KMS-11 (cell line): ENCODE data around the gene CFAP97D2.

ENCODE experiments used
- H2AFZ ChIP-seq: fragments of 200-600 bp; sonication (generic); 2 replicates; pipeline ENCODE4 v1.6.1; 2016; ENCODE audit warnings: antibody characterized with exemption, mixed run types, low read depth
- H3K27ac ChIP-seq: fragments of 200-600 bp; sonication (generic); 2 replicates; pipeline ENCODE4 v1.6.1; 2016; ENCODE audit warnings: mild to moderate bottlenecking, mixed run types
- H3K27me3 ChIP-seq: fragments of 200-600 bp; sonication (generic); 2 replicates; pipeline ENCODE4 v1.6.1; 2017; ENCODE audit warnings: mild to moderate bottlenecking, low read depth, mixed run types, moderate library complexity; ENCODE audit not compliant: insufficient read depth
- H3K36me3 ChIP-seq: fragments of 200-600 bp; sonication (generic); 2 replicates; pipeline ENCODE4 v1.6.1; 2017; ENCODE audit warnings: mild to moderate bottlenecking, mixed run types; ENCODE audit not compliant: insufficient read depth
- H3K4me1 ChIP-seq: fragments of 200-600 bp; sonication (generic); 2 replicates; pipeline ENCODE4 v1.6.1; 2016; ENCODE audit warnings: mild to moderate bottlenecking, low read depth, mixed run types; ENCODE audit not compliant: poor library complexity, severe bottlenecking
- H3K4me2 ChIP-seq: fragments of 200-600 bp; sonication (generic); 2 replicates; pipeline ENCODE4 v1.7.0; 2016; ENCODE audit warnings: mild to moderate bottlenecking, mixed run types
- H3K4me3 ChIP-seq: fragments of 200-600 bp; sonication (generic); IDR thresholded peaks from 2 replicates; pipeline ENCODE4 v1.6.1; 2017; ENCODE audit warnings: low read depth, low read length, mixed read lengths; ENCODE audit not compliant: insufficient read depth
- H3K79me2 ChIP-seq: fragments of 200-600 bp; sonication (generic); 2 replicates; pipeline ENCODE4 v1.6.1; 2016; ENCODE audit warnings: low read depth, mixed run types; ENCODE audit not compliant: insufficient read depth
- H3K9ac ChIP-seq: fragments of 200-600 bp; sonication (generic); 2 replicates; pipeline ENCODE4 v1.6.1; 2016; ENCODE audit warnings: mild to moderate bottlenecking, mixed run types
- H4K20me1 ChIP-seq: fragments of 200-600 bp; sonication (generic); 2 replicates; pipeline ENCODE4 v1.6.1; 2016; ENCODE audit warnings: mild to moderate bottlenecking, mixed run types; ENCODE audit not compliant: insufficient read depth
- CTCF ChIP-seq: fragments of 200-600 bp; sonication (generic); conservative IDR thresholded peaks from 2 replicates; pipeline ENCODE4 v1.6.1; 2017; ENCODE audit warnings: low read depth, mild to moderate bottlenecking, antibody characterized with exemption, low read length, moderate library complexity, mixed read lengths

The CFAP97D2 gene

GRCh38 chr13:114166381-114167131 is 12.5 kb upstream of the CFAP97D2 start:
- Histone ChIP-seq H3K4me2 (no peak overlapping the region), H4K20me1 (no peaks in the 10 kb centered on the region), H3K4me1 (no peaks in the 10 kb centered on the region), H3K9ac (no peak overlapping the region), H3K27me3 (peaks cover 3% of the 10 kb centered on the region; the same call in 1 of the 2 replicates), H2AFZ (no peak overlapping the region), H3K4me3 (no peak overlapping the region), H3K79me2 (no peaks in the 10 kb centered on the region), H3K27ac (no peak overlapping the region), H3K36me3 (no peaks in the 10 kb centered on the region)
- no peak for TF ChIP-seq CTCF

GRCh38 chr13:114167426-114167825 is 11.6 kb upstream of the CFAP97D2 start:
- H3K27me3 ChIP-seq: peaks cover 3% of the 10 kb centered on the region; the same call in 1 of the 2 replicates
- no peak overlapping the region for H3K27ac ChIP-seq
- no peak overlapping the region for H3K4me2 ChIP-seq
- no peak overlapping the region for H3K9ac ChIP-seq
- TF ChIP-seq CTCF: no peak
- no peaks in the 10 kb centered on the region for H4K20me1 ChIP-seq
- no peak overlapping the region for H2AFZ ChIP-seq
- H3K79me2 ChIP-seq: no peaks in the 10 kb centered on the region
- H3K4me1 ChIP-seq: no peaks in the 10 kb centered on the region
- no peak overlapping the region for H3K4me3 ChIP-seq
- no peaks in the 10 kb centered on the region for H3K36me3 ChIP-seq

GRCh38 chr13:114167885-114168284 is 11.2 kb upstream of the CFAP97D2 start:
- H3K4me1 ChIP-seq: no peaks in the 10 kb centered on the region
- no peak for TF ChIP-seq CTCF
- no peak overlapping the region for H3K4me3 ChIP-seq
- no peaks in the 10 kb centered on the region for H3K36me3 ChIP-seq
- no peak overlapping the region for H3K4me2 ChIP-seq
- no peaks in the 10 kb centered on the region for H3K79me2 ChIP-seq
- H2AFZ ChIP-seq: no peak overlapping the region
- H4K20me1 ChIP-seq: no peaks in the 10 kb centered on the region
- H3K27ac ChIP-seq: no peak overlapping the region
- no peak overlapping the region for H3K9ac ChIP-seq
- H3K27me3 ChIP-seq: peaks cover 3% of the 10 kb centered on the region; the same call in 1 of the 2 replicates

- TF ChIP-seq CTCF: no peak
- Histone ChIP-seq H3K36me3 (no peaks in the 10 kb centered on the region), H3K27ac (no peak overlapping the region), H3K4me3 (no peak overlapping the region), H3K27me3 (no peaks in the 10 kb centered on the region), H3K4me1 (no peaks in the 10 kb centered on the region), H3K4me2 (no peak overlapping the region), H2AFZ (no peak overlapping the region), H4K20me1 (no peaks in the 10 kb centered on the region), H3K9ac (no peak overlapping the region), H3K79me2 (no peaks in the 10 kb centered on the region)
Measured at GRCh38 chr13:114173272-114173671, 5.8 kb upstream of the CFAP97D2 start.
